ENCODE results near the gene RBBP6.

The RBBP6 gene

GRCh38 chr16:24518498-24518897 lies 20.9 kb upstream of the RBBP6 start:
- TF ChIP-seq CTCF (IDR thresholded peaks at IDR 0.05; ENCODE audit: low read depth, low read length, missing control alignments), result no peak
- H3K27me3 ChIP-seq (replicated peaks), result no peaks in the 10 kb centered on the region
- H3K36me3 ChIP-seq (replicated peaks), result no peaks in the 10 kb centered on the region
- DNase-seq, result no peak
- H3K27ac ChIP-seq, result no peak overlapping the region
- in situ Hi-C loops (cut with HindIII; ENCODE audit: low pct_ligation_motif_present, low sequenced_read_pairs), result no loop called here
- no peak overlapping the region for H3K4me3 ChIP-seq (ENCODE audit: low read depth, low read length)

- Histone ChIP-seq H3K36me3 (replicated peaks) (no peaks in the 10 kb centered on the region), H3K27me3 (replicated peaks) (no peaks in the 10 kb centered on the region), H3K4me3 (ENCODE audit: low read depth, low read length) (no peak overlapping the region), H3K27ac (no peak overlapping the region)
- TF ChIP-seq CTCF (IDR thresholded peaks at IDR 0.05; ENCODE audit: low read depth, low read length, missing control alignments), result no peak
- in situ Hi-C loops (cut with HindIII; ENCODE audit: low pct_ligation_motif_present, low sequenced_read_pairs), result no loop called here
- DNase-seq, result no peak
Observed at GRCh38 chr16:24520983-24521382, 18.4 kb upstream of the RBBP6 start.

- TF ChIP-seq CTCF (IDR thresholded peaks at IDR 0.05; ENCODE audit: low read depth, low read length, missing control alignments), result no peak
- in situ Hi-C loops (cut with HindIII; ENCODE audit: low pct_ligation_motif_present, low sequenced_read_pairs), result no loop called here
Observed at GRCh38 chr16:24522751-24523150, 16.6 kb upstream of the RBBP6 start.

GRCh38 chr16:24523569-24523968 lies 15.8 kb upstream of the RBBP6 start:
- in situ Hi-C loops (cut with HindIII; ENCODE audit: low pct_ligation_motif_present, low sequenced_read_pairs), result no loop called here

More at GRCh38 chr16:24522751-24523150, 16.6 kb upstream of the RBBP6 start:
- Histone ChIP-seq H3K36me3 (replicated peaks) (no peaks in the 10 kb centered on the region), H3K4me3 (ENCODE audit: low read depth, low read length) (no peak overlapping the region), H3K27me3 (replicated peaks) (no peaks in the 10 kb centered on the region), H3K27ac (no peak overlapping the region)
- no peak for DNase-seq

GRCh38 chr16:24524855-24525677 lies 14.3 kb upstream of the RBBP6 start:
- no peak overlapping the region for H3K4me3 ChIP-seq (ENCODE audit: low read depth, low read length)
- no peaks in the 10 kb centered on the region for H3K36me3 ChIP-seq (replicated peaks)
- TF ChIP-seq CTCF (IDR thresholded peaks at IDR 0.05; ENCODE audit: low read depth, low read length, missing control alignments), result no peak
- in situ Hi-C loops (cut with HindIII; ENCODE audit: low pct_ligation_motif_present, low sequenced_read_pairs), result no loop called here
- H3K27me3 ChIP-seq (replicated peaks), result no peaks in the 10 kb centered on the region
- no peak for DNase-seq
- H3K27ac ChIP-seq, result no peak overlapping the region

More at GRCh38 chr16:24523569-24523968, 15.8 kb upstream of the RBBP6 start:
- Histone ChIP-seq H3K4me3 (ENCODE audit: low read depth, low read length) (no peak overlapping the region), H3K27ac (no peak overlapping the region), H3K36me3 (replicated peaks) (no peaks in the 10 kb centered on the region), H3K27me3 (replicated peaks) (no peaks in the 10 kb centered on the region)
- DNase-seq, result no peak
- TF ChIP-seq CTCF (IDR thresholded peaks at IDR 0.05; ENCODE audit: low read depth, low read length, missing control alignments), result no peak

All from brain microvascular endothelial cell (primary cell).